GM10266 (cell line): Measurements from ENCODE around the gene IL5RA.

ENCODE experiments used
- DNase-seq: peaks from one replicate; pipeline ENCODE4 v3.0.0; 2012; ENCODE audit errors: extremely low spot score
- CTCF ChIP-seq: IDR thresholded peaks from 2 replicates; pipeline ENCODE4 v1.5.1; 2012; ENCODE audit warnings: mild to moderate bottlenecking, low read depth; ENCODE audit not compliant: control insufficient read depth, insufficient read depth; ENCODE audit errors: missing control alignments

IL5RA gene

GRCh38 chr3:3107858-3108257 lies 2.3 kb downstream of the IL5RA start:
- TF ChIP-seq CTCF = no peak

GRCh38 chr3:3107181-3107580 lies 3.0 kb downstream of the IL5RA start:
- DNase-seq = no peak
- no peak for TF ChIP-seq CTCF

More at GRCh38 chr3:3107858-3108257, 2.3 kb downstream of the IL5RA start:
- DNase-seq = no peak

- TF ChIP-seq CTCF = no peak
These were observed 4.4 kb downstream of the IL5RA start for GRCh38 chr3:3105815-3106214.

GRCh38 chr3:3105246-3105645 lies 4.9 kb downstream of the IL5RA start:
- no peak for TF ChIP-seq CTCF
- no peak for DNase-seq

More at GRCh38 chr3:3105815-3106214, 4.4 kb downstream of the IL5RA start:
- DNase-seq = no peak

- no peak for TF ChIP-seq CTCF
- no peak for DNase-seq
These were observed 7.4 kb downstream of the IL5RA start for GRCh38 chr3:3102751-3103150.

GRCh38 chr3:3101660-3102458 lies 8.3 kb downstream of the IL5RA start:
- no peak for TF ChIP-seq CTCF
- no peak for DNase-seq

GRCh38 chr3:3097958-3098357 lies 12.2 kb downstream of the IL5RA start:
- TF ChIP-seq CTCF = no peak
- no peak for DNase-seq
